HG02840 (cell line): Measurements from ENCODE around the gene VSIG10L2.

ENCODE experiments used
- ATAC-seq: cut with Tn5 transposase; IDR thresholded peaks from one replicate; pipeline ENCODE4 v1.9.1; 2021; ENCODE audit warnings: mild to moderate bottlenecking, moderate library complexity, moderate number of reproducible peaks; ENCODE audit not compliant: unreplicated experiment, low FRiP score

Gene VSIG10L2

DNA sequence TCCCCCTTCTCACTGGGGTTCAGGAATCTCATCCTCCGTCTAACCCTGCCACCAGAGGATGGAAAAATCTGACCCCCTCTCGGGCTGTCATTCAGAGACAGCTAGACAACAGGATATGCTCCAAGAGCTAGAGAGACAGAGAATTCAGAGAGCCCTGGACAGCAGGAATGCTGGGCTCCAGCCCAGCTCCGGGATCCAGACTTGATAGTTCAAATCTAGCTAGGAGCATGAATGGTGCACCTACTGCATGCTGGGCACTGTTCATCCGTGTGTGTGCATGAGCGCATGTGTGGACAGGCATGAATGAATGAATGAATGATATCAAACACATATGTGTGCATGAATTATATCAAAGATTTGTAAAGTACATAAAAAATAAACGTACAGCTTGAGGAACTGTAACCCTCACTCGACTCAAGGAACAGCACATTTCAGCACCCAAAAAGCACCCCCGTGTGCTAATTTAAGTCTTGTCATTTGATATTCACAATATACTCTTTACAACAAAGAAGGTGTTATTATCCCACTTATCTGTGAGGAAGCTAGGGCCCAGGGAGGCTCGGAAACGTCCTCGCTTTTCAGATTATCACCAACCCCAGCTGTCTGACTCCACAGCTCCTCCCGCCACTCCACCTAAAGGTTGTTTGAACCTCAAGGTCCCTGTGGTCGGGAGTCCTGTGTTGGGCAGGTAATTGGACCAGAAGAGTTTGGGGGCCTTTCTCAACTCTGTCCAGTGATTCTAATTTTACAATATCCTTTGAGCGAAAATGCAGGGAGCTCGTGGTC, 640 bp upstream of the VSIG10L2 start:
- no peak for ATAC-seq

- ATAC-seq = no peak
These were observed 1.0 kb downstream of the VSIG10L2 start for GRCh38 chr11:125946712-125947418.

DNA sequence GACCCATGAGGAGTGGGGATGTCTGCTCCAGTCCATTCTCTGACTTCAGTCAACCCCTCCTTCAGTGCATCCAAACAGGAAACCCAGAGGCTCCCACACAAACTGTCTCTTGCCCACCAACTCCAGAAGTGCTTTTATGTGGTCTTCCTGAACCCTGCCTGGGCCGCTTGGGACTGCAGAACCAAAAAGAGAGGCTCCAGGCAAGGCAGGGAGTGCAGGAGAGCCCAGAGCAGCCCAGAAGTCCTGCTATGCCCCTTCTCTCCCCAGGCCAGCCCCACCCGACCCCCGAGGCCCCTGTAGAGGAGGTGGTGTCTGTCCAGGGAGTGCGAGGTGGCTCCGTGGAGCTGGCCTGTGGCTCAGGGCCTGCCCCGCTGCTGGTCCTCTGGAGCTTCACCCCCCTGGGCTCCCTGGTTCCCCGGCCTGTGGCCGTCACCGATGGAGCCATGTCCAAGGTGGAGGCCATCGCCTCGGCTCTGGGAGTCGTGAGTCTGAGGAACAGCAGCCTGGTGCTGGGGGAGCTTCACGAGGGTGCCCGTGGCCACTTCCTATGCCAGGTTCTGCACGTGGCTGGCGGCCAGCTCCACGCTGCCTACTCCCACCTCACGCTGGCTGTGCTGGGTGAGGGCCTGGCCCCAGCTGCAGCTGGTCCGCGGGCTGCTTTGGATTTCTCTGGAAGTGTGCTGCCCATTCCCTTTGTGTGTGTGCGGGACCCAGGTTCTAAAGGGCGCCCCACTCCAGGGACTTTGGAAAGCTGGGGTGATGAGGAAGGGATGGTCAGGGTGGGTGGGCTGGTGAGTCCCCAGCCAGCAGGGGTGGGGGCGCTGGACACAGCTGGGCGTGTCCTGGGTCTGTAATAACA, 1.8 kb downstream of the VSIG10L2 start:
- ATAC-seq = no peak

DNA sequence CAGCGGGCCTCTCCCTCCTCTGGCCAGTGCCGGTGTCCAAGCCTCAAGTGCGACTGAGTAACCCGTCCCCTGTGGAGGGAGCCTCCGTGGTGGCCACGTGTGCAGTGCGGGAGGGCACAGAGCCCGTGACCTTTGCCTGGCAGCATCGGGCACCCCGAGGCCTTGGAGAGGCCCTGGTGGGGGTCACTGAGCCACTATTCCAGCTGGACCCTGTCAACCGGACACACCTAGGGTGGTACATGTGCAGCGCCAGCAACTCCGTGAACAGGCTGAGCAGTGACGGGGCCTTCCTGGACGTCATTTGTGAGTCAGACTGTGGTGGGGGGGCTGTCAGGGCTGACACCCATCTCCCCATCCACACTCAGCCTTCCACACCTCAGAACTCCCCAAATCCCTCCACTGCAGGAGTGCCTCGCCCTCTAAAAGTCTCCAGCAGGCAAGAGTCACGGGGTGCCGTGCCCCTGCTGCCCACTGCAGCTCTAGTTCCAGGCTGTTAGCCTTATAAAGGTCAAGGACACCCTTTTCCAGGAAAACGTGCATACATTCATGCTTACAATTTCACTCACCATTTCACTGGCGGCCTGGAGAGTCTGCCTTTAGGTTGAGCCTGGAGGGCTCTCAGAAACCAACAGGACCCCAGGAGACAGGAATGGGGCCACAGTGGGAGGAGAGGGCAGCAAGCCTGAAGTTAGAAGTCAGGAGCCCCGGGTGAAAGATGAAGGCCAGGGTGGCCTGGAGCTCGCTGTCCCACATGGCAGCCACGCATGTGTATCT, 2.6 kb downstream of the VSIG10L2 start:
- ATAC-seq = no peak

GRCh38 chr11:125949271-125950177, 3.7 kb downstream of the VSIG10L2 start:
- no peak for ATAC-seq

GRCh38 chr11:125950178-125950490, 4.3 kb downstream of the VSIG10L2 start:
- ATAC-seq = no peak

DNA sequence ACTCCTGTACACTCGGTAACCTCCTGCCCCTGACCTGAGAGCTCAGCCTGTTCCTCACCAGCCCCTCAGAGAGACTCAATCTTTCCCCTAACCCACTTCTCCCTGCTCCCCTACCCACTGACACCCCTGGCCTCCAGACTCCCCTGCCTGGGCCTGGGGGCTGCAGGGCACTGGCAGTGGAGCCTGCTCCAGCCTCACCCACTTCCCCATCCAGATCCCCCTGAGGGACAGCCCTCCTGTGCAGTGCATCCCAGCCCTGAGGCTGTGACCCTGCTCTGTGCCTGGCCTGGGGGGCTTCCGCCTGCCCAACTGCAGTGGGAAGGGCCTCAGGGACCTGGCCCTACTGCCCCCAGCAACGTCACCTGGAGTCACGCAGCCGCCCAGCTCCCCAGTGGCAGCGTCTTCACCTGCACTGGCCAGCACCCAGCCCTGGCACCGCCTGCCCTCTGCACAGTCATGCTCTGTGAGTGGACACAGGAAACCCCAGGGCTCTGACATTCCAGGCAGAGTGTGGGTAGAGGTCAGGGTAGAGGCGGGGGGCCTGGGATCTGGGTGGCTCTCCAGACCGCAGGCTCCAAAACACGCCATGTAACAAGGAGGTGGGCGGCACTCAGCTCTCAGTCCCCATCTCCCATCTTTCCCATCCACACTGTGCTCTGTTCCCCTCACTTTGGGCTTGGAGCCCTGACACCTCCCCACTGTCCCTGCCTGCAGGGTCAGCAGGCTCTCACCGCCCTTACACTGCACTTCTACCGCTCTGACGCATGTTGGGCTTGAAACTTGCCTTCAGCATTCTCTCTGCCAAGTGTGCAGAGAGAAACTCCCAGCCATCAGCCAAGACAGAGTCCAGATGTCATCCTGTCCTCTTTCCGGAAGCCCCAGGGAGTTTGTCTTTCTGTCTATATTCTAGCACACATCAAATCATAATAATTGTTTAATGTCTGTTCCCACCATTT, 5.1 kb downstream of the VSIG10L2 start:
- ATAC-seq = no peak

DNA sequence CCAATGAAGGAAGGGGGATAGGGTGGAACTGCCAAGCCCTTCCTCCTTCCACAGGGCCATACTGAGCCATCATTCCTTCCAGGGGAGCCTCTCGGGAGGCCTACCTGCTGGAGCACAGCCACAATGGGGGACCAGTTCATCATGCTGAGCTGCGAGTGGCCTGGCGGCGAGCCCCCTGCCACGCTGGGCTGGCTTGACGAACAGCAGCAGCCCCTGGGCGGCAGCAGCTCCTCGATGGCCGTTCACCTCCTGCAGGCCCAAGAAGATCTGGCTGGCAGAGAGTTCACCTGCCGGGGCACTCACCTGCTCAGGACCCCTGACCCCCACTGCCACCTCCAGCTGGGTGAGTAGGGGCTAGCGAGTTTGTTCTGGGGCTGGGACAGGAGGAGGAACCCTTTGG, 5.9 kb downstream of the VSIG10L2 start:
- ATAC-seq = no peak

DNA sequence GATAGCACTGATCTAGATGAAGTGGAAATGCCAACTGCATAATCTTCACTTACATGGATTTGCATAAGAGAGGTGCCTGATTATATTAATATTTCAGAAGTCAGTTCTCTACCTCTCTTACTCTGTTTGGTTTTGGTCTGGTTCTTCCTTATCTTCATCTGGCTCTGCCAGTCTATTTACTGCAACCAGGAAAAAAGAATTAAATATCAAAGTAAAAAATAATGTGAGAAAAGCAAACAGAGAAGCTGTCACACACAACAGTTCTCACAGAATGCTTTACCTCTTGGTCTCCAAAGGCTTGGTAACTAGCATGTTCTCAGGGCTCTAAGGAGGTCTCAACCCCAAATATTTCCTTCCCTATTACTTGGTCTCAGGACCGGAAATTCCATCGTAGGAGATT, 6.7 kb downstream of the VSIG10L2 start:
- no peak for ATAC-seq

- no peak for ATAC-seq
These were observed 7.1 kb downstream of the VSIG10L2 start for GRCh38 chr11:125952973-125953372.

- no peak for ATAC-seq
These were observed 7.6 kb downstream of the VSIG10L2 start for GRCh38 chr11:125953401-125953935.

DNA sequence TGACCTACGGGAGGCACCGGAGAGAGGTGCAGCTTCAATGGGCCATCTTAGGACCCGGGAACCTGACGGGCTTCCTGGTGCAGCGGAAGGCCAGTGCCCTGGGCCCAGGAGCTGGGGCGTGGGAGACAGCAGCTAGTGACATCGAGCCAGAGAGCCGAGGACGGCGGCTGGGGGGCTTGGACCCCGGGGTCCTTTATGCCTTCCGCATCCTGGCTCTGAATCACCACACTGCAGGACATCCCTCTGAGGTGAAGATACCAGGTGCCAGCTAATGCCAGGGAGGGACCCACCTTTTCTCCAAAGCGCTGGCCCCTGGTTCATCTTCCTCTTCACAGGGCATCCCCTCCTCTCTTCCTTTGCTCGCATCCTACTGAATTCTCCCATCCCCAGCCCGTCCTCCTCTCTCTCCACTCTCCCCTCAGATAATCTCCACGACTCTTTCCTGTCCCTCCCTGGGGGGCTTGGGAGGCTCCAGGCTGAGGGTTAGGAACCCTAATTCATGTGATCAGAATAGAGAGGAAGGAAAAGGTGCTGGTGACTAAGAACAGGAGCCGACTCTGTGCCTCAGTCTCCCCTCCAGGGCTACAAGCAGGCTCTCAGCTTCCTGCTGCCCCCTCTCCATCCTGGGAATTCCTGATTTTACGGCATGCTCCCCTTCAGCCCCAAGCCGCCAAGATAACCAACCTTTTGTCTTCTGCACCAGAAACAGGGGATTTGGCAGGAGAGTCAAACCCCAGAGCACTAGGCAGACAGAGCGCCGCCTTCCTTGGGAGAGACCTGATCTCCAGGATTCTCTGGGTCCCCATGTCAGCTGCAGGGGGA, 8.5 kb downstream of the VSIG10L2 start:
- ATAC-seq = no peak

DNA sequence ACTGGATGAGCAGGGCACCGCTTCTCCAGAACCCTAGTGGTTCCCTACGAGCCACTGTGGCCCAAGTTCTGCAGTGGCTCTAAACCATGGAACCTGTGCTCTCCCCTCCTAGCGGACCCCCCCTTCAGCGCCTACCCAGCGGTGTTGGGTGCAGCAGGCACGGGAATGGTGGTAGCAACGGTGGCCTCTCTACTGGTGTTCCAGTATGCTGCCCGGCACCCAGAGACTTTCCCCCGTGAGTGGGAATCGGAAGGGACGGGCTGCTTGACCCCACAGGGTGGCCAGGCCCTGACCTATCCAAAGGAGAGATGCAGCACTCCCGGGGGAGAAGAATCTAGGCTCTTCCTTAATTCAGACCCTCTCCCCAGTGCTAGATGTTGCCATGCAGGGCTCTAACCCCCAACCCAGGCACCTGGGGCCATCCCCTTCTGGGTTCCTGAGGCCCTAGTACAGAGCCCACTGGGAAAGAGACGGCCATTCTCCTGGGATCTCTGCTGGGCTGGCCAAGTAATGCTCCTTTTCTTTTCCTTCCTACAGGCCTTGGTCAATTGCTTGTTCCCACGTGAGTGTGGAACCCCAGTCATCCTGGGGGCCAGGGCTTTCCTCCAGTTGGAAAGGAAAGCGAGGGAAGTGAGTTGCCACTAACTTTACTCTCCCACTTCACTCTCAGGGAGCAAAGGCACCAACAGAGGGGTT, 9.2 kb downstream of the VSIG10L2 start:
- no peak for ATAC-seq

DNA sequence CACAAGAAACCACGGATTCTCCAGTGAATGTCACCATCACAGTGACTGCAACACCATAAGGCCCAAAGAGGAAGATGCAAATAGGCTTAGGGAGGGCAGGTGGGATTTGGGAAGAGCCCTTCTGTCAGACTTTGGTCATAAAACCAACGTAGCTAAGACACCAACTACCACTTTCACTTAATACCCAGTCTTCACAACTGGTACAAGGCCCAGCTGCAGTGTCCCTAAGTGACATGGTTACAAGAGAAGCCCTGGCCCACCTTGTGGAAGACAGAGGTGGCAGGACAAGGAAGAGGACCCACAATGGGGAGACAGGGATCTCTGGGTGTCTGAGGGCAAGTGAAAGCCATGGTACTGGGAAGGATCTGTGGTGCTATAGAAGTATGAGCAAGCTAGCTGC, 10.0 kb downstream of the VSIG10L2 start:
- no peak for ATAC-seq

DNA sequence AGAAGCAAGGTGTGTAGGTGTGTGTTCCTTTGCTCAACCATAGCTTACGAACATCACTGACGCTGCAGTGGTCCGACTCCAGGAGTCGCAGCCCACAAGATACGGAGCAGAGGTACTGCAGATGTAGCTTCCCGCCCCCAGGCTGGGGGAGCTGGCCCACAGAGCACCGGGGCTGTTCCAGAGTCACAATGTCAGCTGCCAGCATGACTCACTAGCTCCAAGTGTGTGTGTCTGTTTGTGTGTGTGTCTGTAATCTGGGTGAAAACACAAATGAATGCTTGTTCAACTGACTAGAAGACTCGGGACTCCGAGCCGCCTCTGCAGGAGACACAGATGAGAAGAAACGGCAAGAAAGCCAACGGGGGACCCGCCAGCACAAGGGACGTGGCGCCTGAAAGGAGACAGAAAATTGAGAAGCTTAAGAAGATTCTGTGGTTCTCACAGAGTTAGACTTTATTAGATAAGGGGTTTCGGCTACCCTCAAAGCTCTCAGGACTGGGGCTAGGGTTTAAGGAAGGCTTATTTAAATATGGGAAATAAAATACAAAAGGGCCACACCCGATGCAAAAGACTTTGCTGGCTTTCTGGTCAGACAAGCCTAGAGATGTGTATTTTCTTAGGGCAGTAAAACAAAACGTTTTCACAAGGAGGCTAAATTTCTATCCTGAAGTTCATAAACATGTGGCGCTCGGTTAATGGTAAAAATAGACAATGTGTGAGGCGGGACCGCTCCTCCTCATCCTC, 10.7 kb downstream of the VSIG10L2 start:
- ATAC-seq = no peak
